GM21825 (cell line): ENCODE measurements around the gene PXDC1.

Source experiments
- ATAC-seq: cut with Tn5 transposase; IDR thresholded peaks from one replicate; pipeline ENCODE4 v1.9.1; 2021; ENCODE audit warnings: mild to moderate bottlenecking, moderate library complexity; ENCODE audit not compliant: unreplicated experiment

The PXDC1 gene

GRCh38 chr6:3749067-3749841 is 2.3 kb downstream of the PXDC1 start:
- no peak for ATAC-seq

- ATAC-seq = no peak
Measured at GRCh38 chr6:3748208-3749066, 3.1 kb downstream of the PXDC1 start.

- ATAC-seq = no peak
Measured at GRCh38 chr6:3747100-3747737, 4.3 kb downstream of the PXDC1 start.

- no peak for ATAC-seq
Measured at GRCh38 chr6:3746696-3747095, 4.8 kb downstream of the PXDC1 start.

GRCh38 chr6:3746119-3746691 is 5.3 kb downstream of the PXDC1 start:
- peak; percentile 46 for ATAC-seq

- ATAC-seq = no peak
Measured at GRCh38 chr6:3745566-3746118, 5.9 kb downstream of the PXDC1 start.

- ATAC-seq = no peak
Measured at GRCh38 chr6:3744901-3745470, 6.5 kb downstream of the PXDC1 start.

GRCh38 chr6:3744211-3744900 is 7.2 kb downstream of the PXDC1 start:
- ATAC-seq = no peak

- ATAC-seq = no peak
Measured at GRCh38 chr6:3743541-3743940, 8.0 kb downstream of the PXDC1 start.

GRCh38 chr6:3742426-3743344 is 8.8 kb downstream of the PXDC1 start:
- ATAC-seq = peak; percentile 43

GRCh38 chr6:3742076-3742425 is 9.5 kb downstream of the PXDC1 start:
- ATAC-seq = no peak

- no peak for ATAC-seq
Measured at GRCh38 chr6:3741477-3741871, 10.0 kb downstream of the PXDC1 start.

- no peak for ATAC-seq
Measured at GRCh38 chr6:3740551-3741476, 10.7 kb downstream of the PXDC1 start.

GRCh38 chr6:3739311-3739897 is 12.1 kb downstream of the PXDC1 start:
- ATAC-seq = no peak

GRCh38 chr6:3738381-3739131 is 13.0 kb downstream of the PXDC1 start:
- no peak for ATAC-seq

- ATAC-seq = no peak
Measured at GRCh38 chr6:3737831-3738210, 13.7 kb downstream of the PXDC1 start.
